Activated CD4-positive, CD25-positive, alpha-beta regulatory T cell treated with anti-CD3 and anti-CD28 coated beads, Interleukin-2, amount 50 U/mL, for 72 hours (primary cell): ENCODE data around the gene CCIN.

Source experiments
- DNase-seq: peaks from one replicate; pipeline ENCODE4 v3.0.0; 2021

Gene CCIN

DNA sequence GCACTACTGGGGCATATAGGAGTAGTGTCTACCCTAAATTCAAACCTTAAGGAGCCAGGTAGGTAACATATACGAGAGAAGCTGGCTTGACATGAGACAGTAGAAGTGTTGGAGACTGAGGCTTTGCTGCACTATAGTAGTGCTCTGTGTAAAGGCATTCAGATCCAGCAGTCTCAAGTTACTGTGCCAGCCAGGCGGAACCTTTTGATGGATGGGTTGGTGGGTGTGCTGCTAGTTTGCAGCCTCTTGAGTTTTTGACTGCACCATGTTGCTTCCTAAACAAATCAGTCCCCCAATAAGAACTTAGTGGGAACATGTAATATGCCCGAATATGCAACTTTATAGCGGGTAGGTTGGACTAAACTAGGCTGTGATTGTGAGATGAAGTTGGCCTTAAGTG, 23.0 kb downstream of the CCIN start:
- no peak for DNase-seq

- no peak for DNase-seq
Measured at GRCh38 chr9:36193023-36193422, 23.8 kb downstream of the CCIN start.

DNA sequence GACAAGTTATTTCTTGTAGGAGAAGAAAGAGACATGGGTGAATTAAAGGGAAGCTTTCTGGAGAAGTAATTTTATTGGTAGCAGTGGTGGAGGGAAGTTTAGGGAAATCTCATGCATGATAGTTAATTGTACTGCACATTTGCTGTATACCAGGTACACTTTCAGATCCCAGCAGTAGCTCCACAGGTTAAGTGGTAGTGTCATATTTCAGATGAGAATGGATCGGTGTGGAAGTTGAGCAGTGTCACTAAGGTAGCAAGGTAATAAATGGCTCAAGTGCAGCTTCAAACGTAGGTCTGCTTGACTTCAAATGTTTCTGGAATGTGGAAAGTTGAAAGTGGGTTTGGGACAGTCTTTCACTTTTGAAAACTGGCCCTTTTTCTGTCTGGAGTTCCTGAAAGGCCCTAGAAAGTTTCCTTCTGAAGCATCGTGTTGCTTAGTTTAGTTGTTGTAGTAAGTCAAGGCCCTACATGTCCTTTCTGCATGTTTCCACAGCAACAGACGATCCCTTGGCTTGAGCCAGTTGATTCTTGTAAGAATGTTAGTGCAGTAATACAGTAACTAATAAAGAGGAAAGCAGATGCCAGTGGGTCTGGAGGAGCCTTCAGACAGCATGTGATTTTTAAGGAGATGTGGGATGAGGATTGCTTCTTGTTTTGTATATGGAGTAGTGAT, 25.3 kb downstream of the CCIN start:
- DNase-seq = no peak

GRCh38 chr9:36204906-36205547, 35.8 kb downstream of the CCIN start:
- DNase-seq = no peak

DNA sequence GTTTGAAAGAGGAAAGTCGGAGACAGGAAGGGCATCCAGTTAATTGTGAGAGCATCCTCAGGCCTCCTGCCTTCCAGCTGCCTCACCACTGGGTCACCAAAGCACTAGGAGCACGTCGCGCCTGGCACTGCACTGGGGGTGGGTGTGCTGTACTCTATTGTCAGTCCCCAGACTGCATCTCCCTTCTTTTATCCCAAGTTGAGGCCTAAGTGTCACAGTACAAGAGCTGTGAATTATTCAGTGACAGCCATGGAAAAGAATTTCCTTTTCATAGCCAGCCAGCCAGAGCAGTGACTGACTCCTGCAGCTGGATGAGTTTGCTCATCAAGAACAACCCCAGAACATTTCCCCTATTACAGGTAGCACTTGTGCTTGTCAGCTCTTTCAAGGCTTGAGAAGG, 37.8 kb downstream of the CCIN start:
- no peak for DNase-seq

DNA sequence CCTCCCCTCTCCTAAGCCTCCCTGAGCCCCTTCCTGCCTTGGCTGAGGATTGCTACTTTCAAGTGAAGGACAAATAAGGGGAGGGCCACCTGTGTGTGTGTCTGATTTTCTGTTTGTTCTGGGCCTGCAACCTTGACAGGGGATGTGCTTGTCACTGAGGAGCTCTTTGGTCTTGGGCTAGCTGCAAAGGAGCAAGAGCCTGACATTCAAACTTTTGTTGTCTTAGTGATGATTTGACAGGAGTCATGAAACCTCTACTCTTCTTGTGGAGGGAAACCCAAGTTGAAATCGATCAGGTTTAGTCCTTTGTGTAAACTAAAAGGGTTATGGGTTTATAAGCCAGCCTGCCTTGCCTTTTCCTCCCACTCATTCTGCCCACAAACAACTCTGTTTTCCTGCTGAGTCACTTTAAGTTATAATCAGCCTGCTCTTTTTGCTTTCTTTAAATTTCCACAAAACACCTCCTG, 38.4 kb downstream of the CCIN start:
- no peak for DNase-seq

- no peak for DNase-seq
Measured at GRCh38 chr9:36208521-36209253, 39.5 kb downstream of the CCIN start.

GRCh38 chr9:36210722-36211121, 41.5 kb downstream of the CCIN start:
- no peak for DNase-seq

DNA sequence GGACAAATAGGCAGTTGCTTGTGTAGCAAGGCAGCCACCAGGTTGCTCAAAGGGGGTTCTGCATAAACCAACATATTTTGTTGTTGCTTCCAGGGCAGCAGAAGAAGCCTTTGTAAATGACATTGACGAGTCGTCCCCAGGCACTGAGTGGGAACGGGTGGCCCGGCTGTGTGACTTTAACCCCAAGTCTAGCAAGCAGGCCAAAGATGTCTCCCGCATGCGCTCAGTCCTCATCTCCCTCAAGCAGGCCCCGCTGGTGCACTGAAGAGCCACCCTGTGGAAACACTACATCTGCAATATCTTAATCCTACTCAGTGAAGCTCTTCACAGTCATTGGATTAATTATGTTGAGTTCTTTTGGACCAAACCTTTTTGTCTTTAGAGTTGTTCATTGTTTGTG, 42.3 kb downstream of the CCIN start:
- no peak for DNase-seq

GRCh38 chr9:36213387-36213786, 44.2 kb downstream of the CCIN start:
- DNase-seq = no peak

GRCh38 chr9:36213989-36214388, 44.8 kb downstream of the CCIN start:
- no peak for DNase-seq

- no peak for DNase-seq
Measured at GRCh38 chr9:36214571-36214970, 45.4 kb downstream of the CCIN start.

- DNase-seq = no peak
Measured at GRCh38 chr9:36217256-36217968, 48.2 kb downstream of the CCIN start.

DNA sequence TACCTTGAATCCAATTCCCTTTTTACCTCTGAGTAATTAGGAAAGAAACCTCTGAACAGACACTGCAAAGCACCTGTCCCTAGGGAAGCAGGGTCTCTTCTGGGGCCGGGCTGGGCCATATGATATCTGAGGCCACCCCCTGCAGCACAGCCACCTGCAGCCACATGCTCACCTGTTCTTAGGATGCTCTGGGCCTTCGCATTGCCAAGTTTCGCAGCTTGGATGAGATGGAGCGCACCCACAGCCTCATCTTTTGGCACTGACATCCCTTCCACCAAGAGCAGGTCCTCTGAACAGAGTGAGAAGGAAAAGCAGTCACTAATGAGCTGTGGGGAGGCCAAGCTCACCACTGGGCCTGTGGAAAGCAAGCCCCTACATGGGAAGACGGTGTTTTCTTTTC, 48.8 kb downstream of the CCIN start:
- no peak for DNase-seq

DNA sequence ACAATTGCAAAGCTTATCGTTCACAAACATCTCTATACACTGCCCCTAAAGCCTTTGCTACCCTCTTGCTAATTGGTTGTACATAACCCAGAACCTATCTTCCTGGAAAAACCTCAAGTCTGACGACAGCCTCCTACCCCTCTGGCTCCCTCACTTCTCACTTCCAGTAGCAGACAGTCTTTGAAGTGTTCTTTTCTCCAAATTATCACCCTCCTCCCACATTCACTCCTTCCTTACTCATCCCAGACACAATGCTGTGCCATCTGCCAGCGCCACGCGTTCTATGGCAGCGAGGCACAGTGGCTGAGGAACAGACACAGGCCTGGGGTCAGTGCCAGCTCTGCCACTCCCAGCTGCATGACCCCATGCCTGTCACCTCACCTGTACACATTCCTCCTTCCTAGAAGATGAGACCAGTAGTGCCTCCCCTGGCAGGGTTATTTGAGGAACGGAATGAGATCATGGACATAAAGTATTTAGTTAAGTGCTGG, 49.3 kb downstream of the CCIN start:
- DNase-seq = no peak
